GM21619 (cell line): ENCODE results near the gene COQ8A.
"Not testable (repeated sequence)": the region's sequence is repeated elsewhere in the genome, so short reads cannot be mapped to it uniquely, and the experiment has no call there.

ENCODE experiments used
- ATAC-seq: cut with Tn5 transposase; IDR thresholded peaks from one replicate; pipeline ENCODE4 v1.9.1; 2021; ENCODE audit not compliant: unreplicated experiment

The COQ8A gene

GRCh38 chr1:226951286-226952117 is 11.4 kb downstream of the COQ8A start:
- no peak for ATAC-seq

- ATAC-seq: no peak
Measured at GRCh38 chr1:226952118-226952441, 12.0 kb downstream of the COQ8A start.

GRCh38 chr1:226953175-226953800 is 13.2 kb downstream of the COQ8A start:
- no peak for ATAC-seq

GRCh38 chr1:226954337-226954736 is 14.2 kb downstream of the COQ8A start:
- no peak for ATAC-seq

GRCh38 chr1:226954777-226955176 is 14.7 kb downstream of the COQ8A start:
- ATAC-seq: no peak

GRCh38 chr1:226955857-226956256 is 15.8 kb downstream of the COQ8A start:
- ATAC-seq: not testable (repeated sequence)

GRCh38 chr1:226956942-226957713 is 17.0 kb downstream of the COQ8A start:
- no peak for ATAC-seq

- ATAC-seq: no peak
Measured at GRCh38 chr1:226957714-226958113, 17.6 kb downstream of the COQ8A start.

- ATAC-seq: no peak
Measured at GRCh38 chr1:226958300-226958699, 18.2 kb downstream of the COQ8A start.

- ATAC-seq: no peak
Measured at GRCh38 chr1:226960256-226960655, 20.2 kb downstream of the COQ8A start.

GRCh38 chr1:226960944-226961765 is 21.1 kb downstream of the COQ8A start:
- no peak for ATAC-seq

- no peak for ATAC-seq
Measured at GRCh38 chr1:226962421-226963391, 22.6 kb downstream of the COQ8A start.

- ATAC-seq: no peak
Measured at GRCh38 chr1:226964068-226964425, 24.0 kb downstream of the COQ8A start.

- no peak for ATAC-seq
Measured at GRCh38 chr1:226964611-226965486, 24.8 kb downstream of the COQ8A start.

GRCh38 chr1:226965581-226966440 is 25.7 kb downstream of the COQ8A start:
- no peak for ATAC-seq

- ATAC-seq: no peak
Measured at GRCh38 chr1:226966683-226967082, 26.6 kb downstream of the COQ8A start.

- no peak for ATAC-seq
Measured at GRCh38 chr1:226967665-226968064, 27.6 kb downstream of the COQ8A start.

- ATAC-seq: no peak
Measured at GRCh38 chr1:226971765-226972164, 31.7 kb downstream of the COQ8A start.
